K562 (cell line): Measurements from ENCODE around the gene ATP8B2. TPM values are rescaled to one million over a fixed set of nuclear protein-coding genes. Genes with fewer than 3 reads are reported as not detected.

ENCODE experiments used
- CHAMP1 ChIP-seq: fragments of 450-650 bp; IDR thresholded peaks from 2 replicates; pipeline ENCODE4 v1.6.1; 2016; ENCODE audit warnings: mild to moderate bottlenecking
- E2F1 ChIP-seq: sonication (generic); formaldehyde crosslinking; IDR thresholded peaks from 2 replicates; pipeline ENCODE4 v1.8.1; 2023; ENCODE audit warnings: mild to moderate bottlenecking, missing genetic modification reagents, moderate library complexity
- EP400 ChIP-seq: fragments of 450-650 bp; IDR thresholded peaks from 2 replicates; pipeline ENCODE4 v1.6.1; 2017; ENCODE audit warnings: antibody characterized with exemption, mild to moderate bottlenecking, moderate library complexity
- HDAC1 ChIP-seq, 2 experiments: fragments of 450-650 bp; IDR thresholded peaks; 2 replicates each; pipeline ENCODE4 v1.6.1; 2016 to 2017; ENCODE audit warnings: inconsistent platforms in 1 of 2, mild to moderate bottlenecking in 1 of 2, moderate library complexity in 1 of 2
- HLTF ChIP-seq: fragments of 450-650 bp; IDR thresholded peaks from 2 replicates; pipeline ENCODE4 v1.6.1; 2016
- JUN ChIP-seq, 2 experiments: sonication (generic) in 1 of 2; formaldehyde crosslinking in 1 of 2; IDR thresholded peaks; 2 replicates each; pipeline versions ENCODE4 v1.6.1 to v1.8.0; 2012 to 2022; ENCODE audit warnings: borderline replicate concordance in 2 of 2, mild to moderate bottlenecking in 2 of 2, improper control_type of control experiment in 1 of 2, low read depth in 1 of 2, low read length in 1 of 2, missing genetic modification reagents in 1 of 2
- KAT7 ChIP-seq: sonication (generic); formaldehyde crosslinking; IDR thresholded peaks from 2 replicates; pipeline ENCODE4 v1.8.0; 2022; ENCODE audit warnings: missing genetic modification reagents, mild to moderate bottlenecking, borderline replicate concordance
- LEF1 ChIP-seq: fragments of 450-650 bp; IDR thresholded peaks from 2 replicates; pipeline ENCODE4 v1.6.1; 2016; ENCODE audit warnings: mild to moderate bottlenecking
- NKRF ChIP-seq: fragments of 450-650 bp; IDR thresholded peaks from 2 replicates; pipeline ENCODE4 v1.6.1; 2016; ENCODE audit warnings: borderline replicate concordance
- NR1H2 ChIP-seq: sonication (generic); formaldehyde crosslinking; IDR thresholded peaks from 2 replicates; pipeline ENCODE4 v1.4.0; 2020; ENCODE audit warnings: mild to moderate bottlenecking, missing genetic modification reagents
- POLR2A ChIP-seq: fragments of 450-650 bp; conservative IDR thresholded peaks from 2 replicates; pipeline ENCODE4 v1.6.1; 2016
- RAD51 ChIP-seq: fragments of 450-650 bp; IDR thresholded peaks from 2 replicates; pipeline ENCODE4 v1.7.1; 2016; ENCODE audit warnings: low read depth, mild to moderate bottlenecking, borderline replicate concordance
- RB1 ChIP-seq: fragments of 450-650 bp; IDR thresholded peaks from 2 replicates; pipeline ENCODE4 v1.6.1; 2017; ENCODE audit warnings: low read depth, mild to moderate bottlenecking
- TRIM24 ChIP-seq, 2 experiments: fragments of 450-650 bp; IDR thresholded peaks; 2 replicates each; pipeline ENCODE4 v1.6.1; 2016
- ZEB2 ChIP-seq: fragments of 450-650 bp; IDR thresholded peaks from 2 replicates; pipeline ENCODE4 v1.6.1; 2016
- ZNF175 ChIP-seq: fragments of 200-800 bp; sonication (Bioruptor generic); IDR thresholded peaks from 2 replicates; pipeline ENCODE4 v1.6.1; 2016; ENCODE audit warnings: low read depth, mild to moderate bottlenecking, missing genetic modification characterization, missing compliant biosample characterization
- ZNF274 ChIP-seq: IDR thresholded peaks from 2 replicates; pipeline ENCODE4 v1.6.1; 2011; ENCODE audit warnings: low read depth, mild to moderate bottlenecking, low read length, moderate library complexity, borderline replicate concordance
- ZNF644 ChIP-seq: fragments of 200-800 bp; sonication (Bioruptor generic); IDR thresholded peaks from 2 replicates; pipeline ENCODE4 v1.6.1; 2016; ENCODE audit warnings: low read depth, missing genetic modification characterization, missing compliant biosample characterization
- polyA plus RNA-seq, 8 experiments: library from polyadenylated mRNA; depleted of rRNA in 4 of 8; stranded (reverse) in 5 of 8; unstranded in 3 of 8; fragments of >200 nt; fragmentation: Nextera tagmentation in 2 of 8; fragmentation: Illumina TruSeq in 1 of 8; extraction: Ambion mirVana in 2 of 8; extraction: Trizol in 1 of 8; gene quantifications; 2 replicates each; pipeline versions ENCODE4 v1.2.1 to v1.2.3, GENCODE V29; 2011 to 2014; ENCODE audit warnings: inconsistent platforms in 1 of 8, missing spikeins in 1 of 8
- total RNA-seq, 7 experiments: library from RNA; depleted of rRNA in 6 of 7; stranded (reverse); fragments of >200 nt in 6 of 7; fragmentation: Illumina TruSeq in 2 of 7; extraction: Trizol in 2 of 7; gene quantifications; 2 replicates each; pipeline versions ENCODE4 v1.2.1 to v1.2.3, GENCODE V29; 2011 to 2021; ENCODE audit warnings: low replicate concordance in 1 of 7
- TF ChIP-seq, protein P1 (sequence below): IDR thresholded peaks from 3 replicates; pipeline ENCODE4 v1.6.1; 2011; ENCODE audit warnings: borderline replicate concordance, mild to moderate bottlenecking, moderate library complexity; ENCODE audit not compliant: insufficient read length; ENCODE audit errors: extremely low read depth

Gene ATP8B2
- total and polyA plus RNA-seq, 9 of the 15 experiments (the other 6 are each of a cell fraction or from before 2014, with no cell fraction given): 0.27 to 33.2 (median 18.4) TPM

GRCh38 chr1:154295408-154296235 lies 29.7 kb upstream of the ATP8B2 start (continued):
- TF ChIP-seq NR1H2 (CRISPR knock-in tag) (no peak), HLTF (peak; percentile 47; the same call in 1 of the 2 replicates), NKRF (no peak), RB1 (no peak), ZEB2 (peak; percentile 57; the same call in 1 of the 2 replicates), ZNF644 (tag) (no peak), TRIM24 (IDR thresholded peaks at IDR 0.05) (peak; percentile 88 to 94), ZNF175 (CRISPR knock-in tag) (no peak), KAT7 (no peak), ZNF274 (no peak), HDAC1 (IDR thresholded peaks at IDR 0.05) (peak in 1 of 2 experiments; percentile 96; a peak in 2 of 4 replicates), RAD51 (no peak), E2F1 (CRISPR knock-in tag) (no peak), EP400 (peak; percentile 36; the same call in 1 of the 2 replicates), CHAMP1 (no peak), JUN (IDR thresholded peaks at IDR 0.05; ENCODE audit: borderline replicate concordance, low read depth, low read length) (0 out of 2 replicates have a peak, but pooled peaks have one; percentile 9), JUN (CRISPR knock-in tag; IDR thresholded peaks at IDR 0.05; ENCODE audit: borderline replicate concordance) (no peak), POLR2A (no peak), LEF1 (peak; percentile 51; the same call in 1 of the 2 replicates)
- TF ChIP-seq, protein P1, sequence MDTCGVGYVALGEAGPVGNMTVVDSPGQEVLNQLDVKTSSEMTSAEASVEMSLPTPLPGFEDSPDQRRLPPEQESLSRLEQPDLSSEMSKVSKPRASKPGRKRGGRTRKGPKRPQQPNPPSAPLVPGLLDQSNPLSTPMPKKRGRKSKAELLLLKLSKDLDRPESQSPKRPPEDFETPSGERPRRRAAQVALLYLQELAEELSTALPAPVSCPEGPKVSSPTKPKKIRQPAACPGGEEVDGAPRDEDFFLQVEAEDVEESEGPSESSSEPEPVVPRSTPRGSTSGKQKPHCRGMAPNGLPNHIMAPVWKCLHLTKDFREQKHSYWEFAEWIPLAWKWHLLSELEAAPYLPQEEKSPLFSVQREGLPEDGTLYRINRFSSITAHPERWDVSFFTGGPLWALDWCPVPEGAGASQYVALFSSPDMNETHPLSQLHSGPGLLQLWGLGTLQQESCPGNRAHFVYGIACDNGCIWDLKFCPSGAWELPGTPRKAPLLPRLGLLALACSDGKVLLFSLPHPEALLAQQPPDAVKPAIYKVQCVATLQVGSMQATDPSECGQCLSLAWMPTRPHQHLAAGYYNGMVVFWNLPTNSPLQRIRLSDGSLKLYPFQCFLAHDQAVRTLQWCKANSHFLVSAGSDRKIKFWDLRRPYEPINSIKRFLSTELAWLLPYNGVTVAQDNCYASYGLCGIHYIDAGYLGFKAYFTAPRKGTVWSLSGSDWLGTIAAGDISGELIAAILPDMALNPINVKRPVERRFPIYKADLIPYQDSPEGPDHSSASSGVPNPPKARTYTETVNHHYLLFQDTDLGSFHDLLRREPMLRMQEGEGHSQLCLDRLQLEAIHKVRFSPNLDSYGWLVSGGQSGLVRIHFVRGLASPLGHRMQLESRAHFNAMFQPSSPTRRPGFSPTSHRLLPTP: no peak
